Fibroblast of mammary gland (primary cell): Measurements from ENCODE around the gene TATDN2.

Experiments used
- DNase-seq: peaks from one replicate; pipeline ENCODE4 v3.0.0-alpha.2; 2010; ENCODE audit warnings: low read depth
- H3K4me3 ChIP-seq: 2 replicates; pipeline ENCODE4 v1.5.1; 2011; ENCODE audit warnings: low read depth, mild to moderate bottlenecking, low read length, moderate library complexity; ENCODE audit not compliant: control insufficient read depth
- CTCF ChIP-seq: conservative IDR thresholded peaks from 2 replicates; pipeline ENCODE4 v1.5.1; 2011; ENCODE audit warnings: low read depth, low read length, inconsistent platforms; ENCODE audit not compliant: control insufficient read depth, insufficient read depth

The TATDN2 gene

GRCh38 chr3:10248184-10248983 lies at the start of gene TATDN2:
Gene TATDN2 (plus strand): TSS chr3:10248459. CDS start chr3:10249201, 742 bp downstream.
- TF ChIP-seq CTCF, result no peak
- peak; percentile 97 for DNase-seq
- H3K4me3 ChIP-seq, result peak within 1 kb of the TSS; percentile 89

DNA sequence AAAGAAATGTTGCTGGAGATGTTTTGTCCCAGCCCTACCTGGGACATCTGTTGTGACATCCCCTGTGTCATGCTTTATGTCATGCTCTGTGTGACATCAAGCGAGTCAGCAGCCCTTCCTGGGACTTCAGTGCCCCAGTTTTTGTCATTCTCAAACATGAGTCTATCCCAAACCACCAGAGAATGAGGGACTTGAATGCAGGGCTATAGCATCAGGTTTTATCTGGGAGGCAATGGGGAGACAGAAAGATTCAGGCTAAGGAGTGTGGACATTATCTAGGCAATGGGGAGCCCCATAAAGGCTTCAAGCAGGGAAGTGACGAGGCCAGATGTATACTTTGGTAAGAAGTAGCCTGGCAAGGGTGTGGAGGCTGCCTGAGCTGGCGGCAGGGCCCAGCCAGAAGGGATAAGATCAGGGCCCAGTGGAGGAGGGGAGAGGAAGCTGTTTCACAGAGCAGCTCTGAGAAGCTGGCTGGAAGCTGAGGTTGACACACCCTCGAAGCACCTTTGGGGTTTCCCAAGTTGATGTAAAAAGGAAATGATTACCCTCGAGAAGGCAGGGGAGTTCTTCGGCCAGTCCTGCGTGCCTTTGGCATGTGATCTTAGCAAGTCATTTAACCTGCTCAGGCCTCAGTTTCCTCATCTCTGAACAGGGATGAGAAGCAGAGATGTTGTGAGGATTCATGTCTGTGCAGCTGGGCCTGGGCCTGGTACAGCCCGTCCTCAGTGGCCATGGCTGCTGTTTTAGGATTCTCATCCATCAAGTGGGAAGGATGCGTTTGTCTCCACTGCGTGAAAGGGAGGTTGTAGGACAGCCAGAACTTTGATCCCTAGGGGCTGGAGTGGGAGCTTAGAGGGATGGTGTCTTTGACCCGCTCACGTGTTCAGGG lies 49.3 kb upstream of the TATDN2 start:
- no peak for TF ChIP-seq CTCF
- DNase-seq, result peak; percentile 69
- H3K4me3 ChIP-seq, result no peak overlapping the region

- TF ChIP-seq CTCF, result no peak
- no peak for DNase-seq
These were observed 43.3 kb upstream of the TATDN2 start for GRCh38 chr3:10204921-10205320.

GRCh38 chr3:10205451-10206165 lies 42.7 kb upstream of the TATDN2 start:
- TF ChIP-seq CTCF, result no peak
- DNase-seq, result peak; percentile 97
- H3K4me3 ChIP-seq, result no peak overlapping the region

More at GRCh38 chr3:10204921-10205320, 43.3 kb upstream of the TATDN2 start:
- no peak overlapping the region for H3K4me3 ChIP-seq

GRCh38 chr3:10206166-10206511 lies 42.1 kb upstream of the TATDN2 start:
- no peak for TF ChIP-seq CTCF
- DNase-seq, result no peak
- H3K4me3 ChIP-seq, result no peak overlapping the region

GRCh38 chr3:10213156-10213792 lies 35.0 kb upstream of the TATDN2 start:
- no peak overlapping the region for H3K4me3 ChIP-seq
- DNase-seq, result peak; percentile 50
- no peak for TF ChIP-seq CTCF
